GM12878 (cell line): ENCODE measurements around the gene PCID2. TPM values are rescaled to one million over a fixed set of nuclear protein-coding genes. Genes with fewer than 3 reads are reported as not detected.

Source experiments
- ATAC-seq: fragments of 200-7000 bp; cut with Tn5 transposase; 3 replicates; pipeline ENCODE4 v1.9.1; 2020; ENCODE audit warnings: mild to moderate bottlenecking, moderate library complexity
- BruUV-seq: library from RNA; stranded (reverse); fragments of 400-500 nt; replicated peaks from 2 replicates; lab custom pipeline; 2021; lab: Mats Ljungman, UMichigan
- CTCF ChIA-PET: fragments of 300-600 bp; sonication (Branson Sonifier 250); formaldehyde crosslinking; extraction: SDS; loops from one replicate; lab custom pipeline; 2021; ENCODE audit warnings: inconsistent platforms; lab: Yijun Ruan, JAX
- POLR2A ChIA-PET: fragments of 350-600 bp; formaldehyde crosslinking; extraction: SDS; loops from one replicate; lab custom pipeline; 2021; ENCODE audit warnings: inconsistent platforms; lab: Charles Lee
- RAD21 ChIA-PET: fragments of 300-600 bp; sonication (Branson Sonifier 250); formaldehyde crosslinking; loops from one replicate; lab custom pipeline; 2023; ENCODE audit warnings: antibody characterized with exemption; ENCODE audit not compliant: unreplicated experiment; lab: Charles Lee
- SMC1A ChIA-PET: fragments of 300-600 bp; sonication (Branson Sonifier 250); formaldehyde crosslinking; loops from one replicate; lab custom pipeline; 2023; ENCODE audit not compliant: unreplicated experiment, uncharacterized antibody; lab: Charles Lee
- DNase-seq: peaks from one replicate; pipeline ENCODE4 v3.0.0-alpha.2; 2011; ENCODE audit warnings: low read depth, low spot score
- FAIRE-seq: peaks from 3 replicates; lab custom pipeline; 2011; peaks lifted over from hg19 to GRCh38; lab: Jason Lieb, UNC
- H2AFZ ChIP-seq: 2 replicates; pipeline ENCODE4 v1.6.0; 2011; ENCODE audit warnings: low read depth, low read length, control low read depth; ENCODE audit not compliant: control insufficient read depth
- H3K27ac ChIP-seq: 2 replicates; pipeline ENCODE4 v1.5.1; 2011; ENCODE audit warnings: control low read depth; ENCODE audit not compliant: control insufficient read depth, insufficient read depth
- H3K27me3 ChIP-seq, 2 experiments: replicated peaks in 1 of 2; 2 replicates each; pipeline versions ENCODE4 v1.6.0 to v1.6.1; 2011; ENCODE audit warnings: low read length in 1 of 2; ENCODE audit not compliant: control insufficient read depth in 2 of 2, insufficient read depth in 2 of 2
- H3K36me3 ChIP-seq, 2 experiments: 2 replicates each; pipeline ENCODE4 v1.5.1; 2011; ENCODE audit warnings: low read length in 1 of 2; ENCODE audit not compliant: control insufficient read depth in 2 of 2, insufficient read depth in 2 of 2
- H3K4me1 ChIP-seq: 2 replicates; pipeline ENCODE4 v1.6.1; 2011; ENCODE audit warnings: mild to moderate bottlenecking, low read length, moderate library complexity, mixed read lengths; ENCODE audit not compliant: control insufficient read depth, insufficient read depth
- H3K4me2 ChIP-seq: 2 replicates; pipeline ENCODE4 v1.6.0; 2011; ENCODE audit warnings: control low read depth; ENCODE audit not compliant: control insufficient read depth, insufficient read depth
- H3K4me3 ChIP-seq: fragments of 200-600 bp; sonication (generic); 2 replicates; pipeline ENCODE4 v1.5.1; 2016
- H3K79me2 ChIP-seq: 2 replicates; pipeline ENCODE4 v1.6.0; 2011; ENCODE audit warnings: low read length; ENCODE audit not compliant: control insufficient read depth, insufficient read depth
- H3K9ac ChIP-seq: 2 replicates; pipeline ENCODE4 v1.8.0; 2011; ENCODE audit warnings: low read length, control low read depth, mixed read lengths; ENCODE audit not compliant: control insufficient read depth, insufficient read depth
- H3K9me3 ChIP-seq: replicated peaks from 3 replicates; pipeline ENCODE4 v1.5.1; 2011; ENCODE audit warnings: mild to moderate bottlenecking, low read length; ENCODE audit not compliant: control insufficient read depth, insufficient read depth
- H4K20me1 ChIP-seq: 2 replicates; pipeline ENCODE4 v1.6.0; 2011; ENCODE audit not compliant: control insufficient read depth, insufficient read depth
- BCL3 ChIP-seq: IDR thresholded peaks from 2 replicates; pipeline ENCODE4 v1.6.1; 2011; ENCODE audit warnings: borderline replicate concordance, low read depth, mild to moderate bottlenecking, moderate library complexity, low read length; ENCODE audit not compliant: insufficient read depth, poor library complexity, severe bottlenecking
- CEBPZ ChIP-seq: fragments of 150-350 bp; IDR thresholded peaks from 2 replicates; pipeline ENCODE4 v1.6.1; 2016; ENCODE audit warnings: low read depth, low read length
- CHD4 ChIP-seq: fragments of 200-600 bp; sonication (generic); IDR thresholded peaks from 2 replicates; pipeline ENCODE4 v1.6.1; 2016; ENCODE audit warnings: mild to moderate bottlenecking
- CREB1 ChIP-seq: IDR thresholded peaks from 2 replicates; pipeline ENCODE4 v1.6.1; 2012; ENCODE audit warnings: low read depth, mild to moderate bottlenecking, inconsistent platforms
- ETV6 ChIP-seq, 2 experiments: fragments of 450-650 bp in 1 of 2; IDR thresholded peaks in 1 of 2; conservative IDR thresholded peaks in 1 of 2; 2 replicates each; pipeline ENCODE4 v1.6.1; 2014; ENCODE audit warnings: antibody characterized with exemption in 1 of 2, borderline replicate concordance in 1 of 2, low read depth in 1 of 2, mild to moderate bottlenecking in 1 of 2, moderate library complexity in 1 of 2
- FOXM1 ChIP-seq: IDR thresholded peaks from 2 replicates; pipeline ENCODE4 v1.6.1; 2012; ENCODE audit warnings: low read depth, mild to moderate bottlenecking, inconsistent platforms, low read length, moderate library complexity
- KAT2A ChIP-seq: conservative IDR thresholded peaks from 2 replicates; pipeline ENCODE4 v1.6.1; 2011; ENCODE audit warnings: low read depth, low read length; ENCODE audit not compliant: control insufficient read depth
- KLF5 ChIP-seq: fragments of 450-650 bp; IDR thresholded peaks from 2 replicates; pipeline ENCODE4 v1.6.1; 2014; ENCODE audit warnings: mild to moderate bottlenecking; ENCODE audit not compliant: partially characterized antibody
- MEF2A ChIP-seq: IDR thresholded peaks from 2 replicates; pipeline ENCODE4 v1.6.1; 2011; ENCODE audit warnings: low read depth, mild to moderate bottlenecking, low read length, moderate library complexity; ENCODE audit not compliant: insufficient read depth
- MXI1 ChIP-seq: fragments of 150-350 bp; IDR thresholded peaks from 2 replicates; pipeline ENCODE4 v1.6.1; 2011; ENCODE audit warnings: low read depth, mild to moderate bottlenecking, inconsistent platforms, low read length, improper control_type of control experiment
- NBN ChIP-seq: fragments of 450-650 bp; IDR thresholded peaks from 2 replicates; pipeline ENCODE4 v1.6.1; 2016
- PAX8 ChIP-seq: fragments of 450-650 bp; IDR thresholded peaks from 2 replicates; pipeline ENCODE4 v1.6.1; 2017; ENCODE audit warnings: mild to moderate bottlenecking, moderate library complexity
- SMAD5 ChIP-seq: IDR thresholded peaks from 2 replicates; pipeline ENCODE4 v1.6.1; 2016; ENCODE audit warnings: antibody characterized with exemption, low read depth
- SREBF2 ChIP-seq: IDR thresholded peaks from 2 replicates; pipeline ENCODE4 v1.6.1; 2012; ENCODE audit warnings: mild to moderate bottlenecking, low read length
- SUZ12 ChIP-seq: fragments of 200-600 bp; sonication (generic); IDR thresholded peaks from one replicate; pipeline ENCODE4 v1.6.1; 2018; ENCODE audit warnings: antibody characterized with exemption, mild to moderate bottlenecking; ENCODE audit not compliant: unreplicated experiment
- TCF3 ChIP-seq: IDR thresholded peaks from 2 replicates; pipeline ENCODE4 v1.6.1; 2012; ENCODE audit warnings: low read depth, mild to moderate bottlenecking, low read length, borderline replicate concordance; ENCODE audit not compliant: insufficient read depth
- USF1 ChIP-seq: IDR thresholded peaks from 2 replicates; pipeline ENCODE4 v1.6.1; 2011; ENCODE audit warnings: borderline replicate concordance, low read depth, mild to moderate bottlenecking, moderate library complexity, mixed read lengths, low read length; ENCODE audit not compliant: insufficient read depth; ENCODE audit errors: extremely low read length
- ZNF384 ChIP-seq: IDR thresholded peaks from 2 replicates; pipeline ENCODE4 v1.6.1; 2012; ENCODE audit warnings: low read depth, mild to moderate bottlenecking, low read length, improper control_type of control experiment, borderline replicate concordance
- WGBS: methylation state at CpG from one replicate; pipeline ENCODE4 v1.1.6; 2016; ENCODE audit warnings: low lambda C conversion rate; ENCODE audit not compliant: insufficient replicate concordance, insufficient coverage; ENCODE audit errors: missing lambda C conversion rate; 5-methylcytosine and 5-hydroxymethylcytosine counted together
- in situ Hi-C: fragments of 300-500 bp; cut with MboI; formaldehyde crosslinking; loops from 9 replicates; pipeline ENCODE4 v1.14.3; 2018; ENCODE audit warnings: mixed read lengths
- intact Hi-C: fragments of 100-400 bp; cut with micrococcal nuclease; formaldehyde crosslinking; loops from one replicate; pipeline ENCODE4 v1.14.2; 2022; ENCODE audit not compliant: unreplicated experiment
- polyA plus RNA-seq, 11 experiments: library from polyadenylated mRNA; depleted of rRNA in 4 of 11; unstranded in 6 of 11; stranded (reverse) in 5 of 11; fragments of >200 nt; fragmentation: Nextera tagmentation in 4 of 11; fragmentation: Illumina TruSeq in 1 of 11; extraction: Ambion mirVana in 4 of 11; extraction: Trizol in 1 of 11; gene quantifications; 1 replicate in 1 of 11; 2 replicates in 10 of 11; pipeline versions ENCODE4 v1.2.1 to v1.2.3, GENCODE V29; 2011 to 2016; ENCODE audit warnings: inconsistent platforms in 2 of 11, missing spikeins in 2 of 11, low read depth in 1 of 11
- total RNA-seq, 4 experiments: library from RNA; depleted of rRNA in 3 of 4; stranded (reverse); fragments of >200 nt in 3 of 4; fragmentation: Illumina TruSeq in 1 of 4; extraction: Trizol in 1 of 4; gene quantifications; 2 replicates each; pipeline versions ENCODE4 v1.2.1 to v1.2.3, GENCODE V29; 2013 to 2021

Gene PCID2
- total and polyA plus RNA-seq, 10 of the 15 experiments (the other 5 are each of a cell fraction or from before 2014, with no cell fraction given) = 37.0 to 98.1 (median 58.3) TPM

- Histone ChIP-seq H3K79me2 (no peaks in the 10 kb centered on the region), H4K20me1 (no peaks in the 10 kb centered on the region), H3K4me1 (peaks cover 8% of the 10 kb centered on the region), H3K9me3 (peaks cover 6% of the 10 kb centered on the region; the same call in 1 of the 3 replicates), H3K4me3 (no peak overlapping the region), H3K9ac (no peak overlapping the region), H3K27me3 (peaks cover 0 to 5% of the 10 kb centered on the region in 2 experiments; a peak in 3 of 4 replicates), H3K4me2 (no peak overlapping the region), H3K27ac (no peak overlapping the region), H2AFZ (no peak overlapping the region), H3K36me3 (no peaks in the 10 kb centered on the region)
- DNase-seq = no peak
- no peak for FAIRE-seq
- SMC1A ChIA-PET = no interaction called here
- RAD21 ChIA-PET = no interaction called here
- BruUV-seq = no TSS peak
- in situ Hi-C loops = no loop called here
- 46% methylated on average over 3 of the region's 3 CpGs for WGBS
- intact Hi-C loops = no loop called here
- POLR2A ChIA-PET = no interaction called here
- TF ChIP-seq SMAD5 (no peak), CREB1 (no peak), USF1 (no peak), PAX8 (no peak), MEF2A (no peak), ZNF384 (no peak), KAT2A (no peak), NBN (no peak), CEBPZ (no peak), ETV6 (conservative IDR thresholded peaks at IDR 0.05 in 1 of 2, IDR thresholded peaks at IDR 0.05 in 1 of 2; ENCODE audit: borderline replicate concordance in 1 of 2, low read depth in 1 of 2) (no peak), SREBF2 (no peak), CHD4 (no peak), SUZ12 (no peak), TCF3 (no peak), KLF5 (no peak), BCL3 (no peak), MXI1 (no peak), FOXM1 (no peak)
- ATAC-seq = no peak
- CTCF ChIA-PET = no interaction called here
Observed at GRCh38 chr13:113155201-113155600, 53.3 kb downstream of the PCID2 start.
